Iris pigment epithelial cell (primary cell): Measurements from ENCODE around the gene KNTC1.
"Not testable (repeated sequence)": the region's sequence is repeated elsewhere in the genome, so short reads cannot be mapped to it uniquely, and the experiment has no call there.

ENCODE experiments used
- DNase-seq: peaks from one replicate; pipeline ENCODE4 v3.0.0-alpha.2; 2011; ENCODE audit warnings: low read depth

KNTC1 gene

DNA sequence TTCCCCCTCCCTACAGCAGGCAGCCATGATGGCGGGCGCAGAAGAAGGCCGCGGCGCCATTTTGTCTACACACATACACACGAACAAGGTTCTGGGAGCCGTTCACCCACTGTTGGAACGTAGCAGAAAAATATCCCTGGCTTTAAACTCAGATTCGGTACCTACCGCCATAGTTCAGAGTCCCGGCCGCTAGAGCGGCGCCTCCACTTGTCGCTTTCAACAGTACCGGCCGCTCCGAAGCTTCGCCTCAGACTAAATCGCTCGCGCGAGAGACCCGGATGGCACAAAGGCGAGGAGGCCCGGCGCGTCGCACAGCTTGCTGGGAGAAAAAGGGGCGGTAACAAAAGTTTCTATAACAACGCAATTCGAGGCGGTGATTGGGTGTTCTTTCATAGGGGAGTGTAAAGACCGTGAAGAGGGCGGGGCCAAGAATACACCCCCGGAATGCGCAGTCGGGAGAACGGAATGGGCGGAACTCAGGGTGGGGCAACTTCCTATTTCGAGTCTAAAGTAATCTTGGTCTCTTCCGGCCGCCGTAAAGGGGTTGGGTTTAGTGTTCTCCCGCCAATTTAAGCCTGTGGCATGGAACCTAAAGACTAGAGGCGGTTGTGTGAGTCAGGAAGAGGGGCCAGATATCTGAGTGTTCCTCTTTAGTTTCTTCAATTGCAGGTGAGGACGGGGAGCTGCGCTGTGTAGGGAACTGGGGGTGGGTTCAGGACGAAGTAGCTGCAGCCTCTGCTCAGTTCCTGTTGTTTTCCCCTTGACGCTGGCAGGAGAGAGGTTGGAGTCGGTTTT, at the start of gene KNTC1, which contains the start of gene RSRC2:
KNTC1 (plus strand) TSS at position 567 of the 795 bp plus-strand sequence. CDS start 2,815 bp downstream, outside the sequence.
RSRC2 (minus strand) TSS at position 254 of the 795 bp plus-strand sequence; CDS start at position 171, 83 bp downstream.
- DNase-seq = peak; percentile 100

DNA sequence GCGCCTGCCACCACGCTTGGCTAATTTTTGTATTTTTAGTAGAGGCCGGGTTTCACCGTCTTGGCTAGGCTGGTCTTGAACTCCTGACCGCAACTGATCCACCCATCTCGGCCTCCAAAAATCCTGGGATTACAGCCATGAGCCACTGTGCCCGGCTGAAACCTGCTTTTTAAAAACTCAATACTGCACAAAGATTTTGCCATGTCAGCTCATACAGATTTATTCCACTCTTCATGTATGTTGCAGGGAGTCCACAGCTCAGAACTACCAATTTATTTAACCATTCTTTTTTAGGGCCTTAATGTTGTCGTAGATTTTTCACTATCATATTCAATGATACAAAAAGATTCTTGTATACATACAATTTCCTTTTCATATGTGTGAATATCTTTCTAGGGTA, 46.3 kb upstream of the KNTC1 start:
- no peak for DNase-seq

- peak; percentile 40 for DNase-seq
Measured at GRCh38 chr12:122481861-122482260, 45.2 kb upstream of the KNTC1 start.

DNA sequence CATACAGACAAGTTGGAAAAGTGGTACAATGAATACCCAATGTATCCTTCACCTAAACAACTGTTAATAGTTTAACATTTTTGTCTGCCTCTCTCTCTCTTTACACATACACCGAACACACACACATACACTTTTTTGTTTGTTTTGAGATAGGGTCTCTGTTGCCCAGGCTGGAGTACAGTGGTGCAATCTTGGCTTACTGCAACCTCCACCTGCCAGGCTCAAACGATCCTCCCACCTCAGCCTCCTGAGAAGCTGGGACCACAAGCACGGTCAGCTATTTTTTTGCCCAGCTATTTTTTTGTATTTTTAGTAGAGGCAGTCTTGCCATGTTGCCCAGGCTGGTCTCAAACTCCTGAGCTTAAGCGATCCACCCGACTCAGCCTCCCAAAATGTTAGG, 43.1 kb upstream of the KNTC1 start:
- DNase-seq = no peak

- not testable (repeated sequence) for DNase-seq
Measured at GRCh38 chr12:122484385-122484784, 42.7 kb upstream of the KNTC1 start.

DNA sequence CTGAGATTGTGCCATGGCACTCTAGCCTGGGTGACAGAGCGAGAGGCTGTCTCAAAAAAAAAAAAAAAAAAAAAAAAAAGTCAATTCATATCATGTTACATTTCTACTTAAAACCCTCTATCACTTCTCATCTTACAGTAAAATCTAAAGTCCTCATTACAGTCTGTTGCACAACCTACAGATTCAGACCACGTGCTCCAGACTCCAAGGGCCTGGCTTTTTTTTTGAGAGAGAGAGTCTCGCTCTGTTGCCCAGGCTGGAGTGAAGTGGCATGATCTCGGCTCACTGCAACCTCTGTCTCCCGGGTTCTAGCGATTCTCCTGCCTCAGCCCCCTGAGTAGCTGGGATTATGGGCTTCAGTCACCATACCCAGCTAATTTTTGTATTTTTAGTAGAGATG, 40.7 kb upstream of the KNTC1 start:
- DNase-seq = peak; percentile 90

DNA sequence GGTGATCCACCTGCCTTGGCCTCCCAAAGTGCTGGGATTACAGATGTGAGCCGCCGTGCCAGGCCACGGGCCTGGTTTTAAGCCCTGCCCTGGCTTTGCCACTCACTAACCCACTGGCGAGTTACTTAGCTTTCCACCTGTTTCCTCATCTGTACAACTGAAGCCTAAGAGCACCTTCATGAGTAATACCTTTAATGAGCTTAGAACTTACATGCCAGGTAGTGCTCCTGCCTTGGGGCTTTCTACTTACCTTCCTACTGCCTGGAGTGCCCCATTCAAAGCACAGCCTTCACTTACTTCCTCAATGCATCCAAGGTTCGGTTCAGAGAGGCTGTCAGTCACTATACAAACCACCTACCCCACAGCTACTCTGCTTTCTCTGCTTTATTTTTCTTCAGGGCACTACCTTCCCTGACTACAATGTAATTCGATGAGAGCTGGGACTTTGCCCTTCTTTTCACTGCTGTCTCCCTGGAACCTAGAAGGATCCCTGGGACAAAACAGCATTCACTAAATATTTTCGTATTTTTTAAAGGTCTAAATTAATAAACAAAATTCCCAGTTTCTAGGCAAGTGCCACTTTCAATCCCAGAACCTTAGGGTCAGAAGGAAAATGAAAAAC, 40.1 kb upstream of the KNTC1 start:
- no peak for DNase-seq

GRCh38 chr12:122487807-122488206, 39.2 kb upstream of the KNTC1 start:
- DNase-seq = not testable (repeated sequence)

DNA sequence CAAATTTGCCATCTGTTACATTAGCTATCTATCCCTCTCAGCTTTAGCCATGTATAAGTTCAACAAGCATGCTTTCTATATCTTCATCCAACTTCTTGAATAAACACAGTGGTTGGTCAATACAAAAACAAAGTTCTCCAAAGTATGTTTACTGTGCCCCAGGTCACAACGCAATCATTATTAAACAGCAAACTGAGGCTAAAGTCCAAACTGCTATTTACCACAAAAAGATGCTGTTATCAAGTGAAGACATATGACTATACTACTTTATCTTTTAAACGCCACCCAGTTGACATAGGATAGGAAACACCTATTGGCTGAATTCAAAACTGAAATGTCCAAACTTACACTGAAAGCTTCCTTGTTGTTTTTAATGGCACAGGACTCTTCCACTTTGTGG, 38.0 kb upstream of the KNTC1 start:
- no peak for DNase-seq

DNA sequence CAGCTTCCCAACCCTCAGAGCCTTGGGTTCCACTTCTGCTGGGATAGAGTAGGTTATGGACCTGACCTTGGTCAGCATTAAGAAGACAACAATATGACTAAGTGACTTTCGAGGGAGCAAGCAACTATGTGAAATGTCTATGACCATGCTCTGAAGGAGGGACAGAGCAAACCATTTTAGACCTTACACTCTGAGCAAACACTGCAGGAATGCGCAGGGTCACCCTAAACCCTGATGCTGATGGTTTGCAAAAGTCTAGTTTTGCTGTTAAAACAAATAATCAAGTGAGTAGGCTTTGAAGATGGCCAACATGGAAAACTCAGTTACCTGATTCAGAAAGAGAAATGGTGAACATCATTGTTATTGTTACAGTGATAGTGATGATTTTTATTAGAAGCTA, 35.1 kb upstream of the KNTC1 start:
- peak; percentile 32 for DNase-seq

GRCh38 chr12:122493222-122493621, 33.8 kb upstream of the KNTC1 start:
- DNase-seq = not testable (repeated sequence)

DNA sequence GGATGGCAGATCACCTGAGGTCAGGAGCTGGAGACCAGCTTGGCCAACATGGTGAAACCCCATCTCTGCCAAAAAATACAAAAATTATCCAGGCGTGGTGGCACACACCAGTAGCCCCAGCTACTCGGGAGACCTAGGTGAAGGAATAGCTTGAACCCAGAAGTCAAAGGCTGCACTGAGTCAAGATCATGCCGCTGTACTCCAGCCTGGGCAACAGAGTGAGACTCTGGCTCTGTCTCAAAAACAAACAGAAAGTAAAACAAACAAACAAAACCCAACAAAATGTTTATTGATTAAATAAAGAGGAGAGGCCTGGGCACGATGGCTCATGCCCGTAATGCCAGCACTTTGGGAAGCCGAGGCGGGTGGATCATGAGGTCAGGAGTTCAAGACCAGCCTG, 31.8 kb upstream of the KNTC1 start:
- DNase-seq = no peak

- peak; percentile 83 for DNase-seq
Measured at GRCh38 chr12:122499991-122500684, 26.9 kb upstream of the KNTC1 start.

GRCh38 chr12:122500685-122501488, 26.2 kb upstream of the KNTC1 start, which contains the start of gene ZCCHC8:
ZCCHC8 (minus strand) TSS chr12:122500932; CDS start chr12:122500840, 92 bp downstream.
- peak; percentile 99 for DNase-seq

GRCh38 chr12:122501489-122501989, 25.5 kb upstream of the KNTC1 start:
- no peak for DNase-seq

DNA sequence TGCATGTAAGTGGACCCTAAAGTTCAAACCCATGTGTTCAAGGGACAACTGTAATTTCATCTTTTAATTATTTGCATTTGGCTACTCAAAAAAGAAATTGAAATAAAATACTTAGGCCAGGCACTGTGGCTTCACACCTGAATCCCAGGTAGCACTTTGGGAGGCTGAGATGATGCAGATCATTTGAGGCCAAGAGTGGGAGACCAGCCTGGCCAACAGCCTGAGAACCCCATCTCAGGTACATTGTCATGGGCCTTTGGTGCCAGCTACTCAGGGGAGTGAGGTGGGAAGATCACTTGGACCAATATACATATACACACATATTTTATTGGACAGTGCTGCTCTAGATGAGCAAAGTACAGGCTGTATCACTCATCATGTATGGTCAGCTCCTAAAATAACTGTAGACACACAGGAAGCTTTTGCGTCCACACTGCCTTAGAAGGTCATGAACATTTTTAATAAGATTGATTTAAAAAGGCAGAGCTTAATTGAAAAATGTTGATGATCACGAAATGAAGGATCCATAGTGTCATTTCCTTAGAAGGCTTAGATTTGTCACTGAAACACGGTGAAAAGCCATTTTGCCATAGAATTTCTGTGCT, 23.8 kb upstream of the KNTC1 start:
- no peak for DNase-seq

GRCh38 chr12:122503783-122504590, 23.1 kb upstream of the KNTC1 start:
- no peak for DNase-seq

- DNase-seq = no peak
Measured at GRCh38 chr12:122505419-122506051, 21.5 kb upstream of the KNTC1 start.

DNA sequence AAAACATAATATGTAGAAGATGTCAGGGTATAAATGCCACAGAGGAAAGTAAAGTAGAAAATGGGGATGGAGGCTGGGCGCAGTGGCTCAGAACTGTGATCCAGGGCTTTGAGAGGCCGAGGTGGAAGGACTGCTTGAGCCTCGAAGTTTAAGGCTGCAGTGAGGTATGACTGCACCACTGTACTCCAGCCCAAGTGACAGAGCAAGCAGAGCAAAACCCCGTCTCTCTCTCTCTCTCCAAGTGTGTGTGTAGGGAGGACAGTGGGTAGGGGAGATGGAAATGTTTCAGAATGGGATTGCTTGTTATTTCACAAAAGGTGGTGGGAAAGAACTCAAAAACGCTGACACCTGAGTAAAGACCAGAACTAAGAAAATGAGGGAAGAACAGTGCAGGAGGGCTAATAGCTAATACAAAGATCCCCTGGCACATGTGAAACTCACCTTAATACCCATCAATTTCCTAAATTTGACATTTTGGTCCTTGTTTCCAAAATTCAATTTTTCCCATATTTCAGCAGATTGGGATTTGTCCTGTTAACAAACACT, 20.6 kb upstream of the KNTC1 start:
- no peak for DNase-seq

- DNase-seq = no peak
Measured at GRCh38 chr12:122508163-122508562, 18.9 kb upstream of the KNTC1 start.
